ENCODE data around the gene HOXC5.

HOXC5 gene

DNA sequence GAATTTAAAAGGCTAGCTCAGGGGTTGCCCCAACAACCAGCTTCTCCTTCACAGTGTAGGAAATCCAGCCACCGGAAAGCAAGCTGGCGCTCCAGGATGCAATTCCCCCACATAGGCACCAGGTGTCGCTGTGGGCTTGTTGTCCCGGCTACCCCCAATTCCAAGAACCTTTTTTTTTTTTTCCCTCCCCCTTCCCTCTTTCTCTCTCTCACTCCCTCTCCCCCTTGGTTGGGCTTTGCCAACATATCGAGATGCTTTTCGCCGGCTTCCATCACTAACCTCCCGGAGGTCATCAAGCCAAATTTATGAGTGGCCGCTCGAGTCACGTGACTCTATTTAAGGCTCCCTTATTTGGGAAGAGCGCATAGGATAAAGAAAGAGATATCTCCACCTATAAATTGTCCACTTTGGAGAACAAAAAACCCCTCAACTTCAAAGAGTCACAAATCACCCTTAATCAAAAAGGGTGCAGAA is at the start of gene HOXC5:
Gene HOXC5 (plus strand): TSS at position 424 of the 474 bp plus-strand sequence. CDS start 73 bp downstream, outside the sequence.
- peak; percentile 14 for DNase-seq

- no peak for DNase-seq
These were observed 49.3 kb upstream of the HOXC5 start for GRCh38 chr12:53983568-53983949.

DNA sequence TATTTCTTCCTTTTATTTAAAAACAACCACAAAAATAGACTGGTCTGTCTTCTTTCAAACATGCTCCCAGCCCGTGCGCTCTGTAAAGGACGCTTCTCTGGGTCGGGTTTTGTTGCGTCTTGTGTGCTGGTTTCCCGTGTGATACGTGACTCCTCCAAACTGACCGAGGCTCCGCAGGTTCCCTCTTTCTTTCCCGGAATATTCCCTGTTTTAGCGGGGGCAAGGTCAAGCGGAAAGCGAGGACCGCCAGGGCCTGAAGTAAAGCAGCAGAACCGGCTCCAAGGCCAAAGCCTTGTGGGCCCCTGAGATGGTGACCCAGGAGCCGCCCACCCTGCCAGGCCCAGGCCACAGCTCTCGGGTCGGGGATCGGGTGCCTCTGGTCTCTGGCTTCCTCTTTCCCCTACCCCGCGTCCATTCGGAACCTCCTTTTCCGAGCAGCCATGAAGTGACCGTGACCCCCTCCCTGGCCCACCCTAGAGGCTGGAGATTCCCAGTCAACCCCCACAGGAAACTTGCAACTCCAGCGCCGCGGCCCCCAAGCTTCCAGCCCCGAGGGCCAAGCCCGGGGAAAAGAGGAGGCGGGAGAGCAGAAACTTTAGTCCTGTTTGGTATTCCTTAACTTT is 48.8 kb upstream of the HOXC5 start:
- DNase-seq: no peak

- no peak for DNase-seq
These were observed 47.8 kb upstream of the HOXC5 start, which contains the start of gene HOXC10 for GRCh38 chr12:53984901-53985691. HOXC10 (plus strand) TSS chr12:53985146; CDS start chr12:53985260, 114 bp downstream.

DNA sequence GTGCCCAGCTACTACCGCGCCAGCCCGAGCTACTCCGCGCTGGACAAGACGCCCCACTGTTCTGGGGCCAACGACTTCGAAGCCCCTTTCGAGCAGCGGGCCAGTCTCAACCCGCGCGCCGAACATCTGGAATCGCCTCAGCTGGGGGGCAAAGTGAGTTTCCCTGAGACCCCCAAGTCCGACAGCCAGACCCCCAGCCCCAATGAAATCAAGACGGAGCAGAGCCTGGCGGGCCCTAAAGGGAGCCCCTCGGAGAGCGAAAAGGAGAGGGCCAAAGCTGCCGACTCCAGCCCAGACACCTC is 47.2 kb upstream of the HOXC5 start:
- DNase-seq: no peak

DNA sequence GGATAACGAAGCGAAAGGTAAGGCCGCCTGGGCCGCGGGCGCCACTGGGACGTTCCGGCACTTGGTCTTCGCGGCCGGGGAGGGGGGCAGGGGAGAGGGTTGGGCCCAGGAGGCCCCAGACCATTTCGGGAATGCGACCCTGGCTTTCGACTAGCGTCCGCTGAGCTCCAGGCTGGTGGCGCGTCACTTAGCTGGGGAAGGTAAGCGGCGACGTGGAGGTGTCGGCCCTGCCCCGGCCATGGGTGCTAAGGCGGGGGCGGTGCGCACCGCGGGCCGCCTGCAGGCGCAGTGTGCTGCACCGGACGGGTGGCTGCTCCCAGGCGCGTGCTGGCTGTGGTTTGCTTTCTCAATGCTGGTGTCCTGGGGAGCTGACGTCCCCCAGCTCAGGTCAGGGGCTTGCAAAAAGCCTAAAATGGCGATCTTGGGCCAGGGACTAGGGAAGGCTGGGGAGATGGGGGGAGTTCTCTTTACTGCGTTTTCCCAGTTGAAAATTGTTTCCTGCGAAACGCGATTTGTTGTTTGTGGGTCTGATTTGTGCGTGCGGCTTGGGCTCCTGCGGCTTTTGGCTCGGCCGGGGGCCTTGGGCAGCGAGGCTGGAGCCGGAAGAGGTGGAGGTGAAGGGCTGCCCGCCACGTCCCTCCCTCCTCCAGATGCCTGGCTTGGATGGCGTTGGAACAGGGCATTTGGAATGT is 46.7 kb upstream of the HOXC5 start:
- no peak for DNase-seq

DNA sequence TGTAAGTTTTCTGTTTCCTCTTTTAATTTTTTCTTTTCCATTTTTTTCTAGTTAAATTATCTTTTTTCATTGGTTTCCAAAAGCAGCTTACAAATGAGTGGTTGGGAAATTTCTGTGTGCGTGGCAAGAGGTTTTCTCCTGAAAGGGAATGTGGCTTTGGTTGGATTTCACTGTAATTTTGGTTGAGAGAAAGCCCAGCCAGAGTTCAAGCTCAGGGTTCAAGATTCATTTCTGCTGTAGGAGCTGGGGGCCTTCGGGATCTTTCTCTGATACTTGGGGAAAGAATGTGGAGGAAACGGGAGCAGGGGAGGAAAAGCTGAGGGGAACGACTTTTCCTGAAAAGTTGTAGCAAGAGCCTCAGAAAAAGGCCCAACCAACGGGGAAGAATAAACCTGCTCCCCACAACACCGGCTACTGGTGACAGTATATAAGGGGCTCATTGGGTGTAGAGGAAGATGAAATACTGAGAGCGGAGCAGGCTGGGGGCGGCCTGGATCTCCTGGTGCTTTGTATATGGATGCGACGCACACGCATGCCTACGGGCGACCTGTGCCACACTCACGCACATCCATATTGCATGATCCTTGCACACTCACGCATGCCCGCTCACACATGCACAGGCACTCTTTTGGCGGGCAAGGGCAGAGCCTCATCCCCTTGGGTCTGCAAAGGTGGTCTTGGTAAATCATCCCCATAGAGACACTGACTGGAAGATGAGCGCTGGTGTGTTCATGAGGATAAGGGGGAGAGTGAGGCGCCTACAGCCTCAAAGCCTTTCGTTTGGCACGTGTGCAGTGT is 46.0 kb upstream of the HOXC5 start:
- no peak for DNase-seq

DNA sequence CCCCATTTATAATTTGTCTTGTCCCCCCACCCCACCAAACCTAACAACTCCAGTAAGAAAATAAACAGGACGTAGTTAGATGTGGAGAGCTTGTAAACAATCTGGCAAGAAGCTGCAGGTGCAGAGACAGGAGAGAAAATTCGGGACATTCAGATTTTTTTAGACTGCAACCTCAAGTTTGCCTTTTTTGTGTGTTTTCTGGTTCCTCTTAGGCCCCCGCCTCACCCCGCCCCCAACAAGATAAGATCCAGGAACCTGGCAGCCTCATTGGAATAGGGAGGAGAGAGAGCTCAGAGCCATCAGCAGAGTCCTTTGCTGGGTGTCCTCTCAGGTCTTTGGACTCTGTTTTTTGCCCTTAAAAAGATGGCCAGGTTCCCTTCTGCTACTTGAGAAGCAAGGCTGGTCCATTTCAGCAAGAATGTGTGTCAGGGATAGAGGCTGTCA is 45.0 kb upstream of the HOXC5 start:
- no peak for DNase-seq

- DNase-seq: no peak
These were observed 44.2 kb upstream of the HOXC5 start for GRCh38 chr12:53988541-53989226.

GRCh38 chr12:53989227-53990113 is 43.4 kb upstream of the HOXC5 start:
- no peak for DNase-seq

GRCh38 chr12:53990311-53991076 is 42.4 kb upstream of the HOXC5 start:
- DNase-seq: no peak

DNA sequence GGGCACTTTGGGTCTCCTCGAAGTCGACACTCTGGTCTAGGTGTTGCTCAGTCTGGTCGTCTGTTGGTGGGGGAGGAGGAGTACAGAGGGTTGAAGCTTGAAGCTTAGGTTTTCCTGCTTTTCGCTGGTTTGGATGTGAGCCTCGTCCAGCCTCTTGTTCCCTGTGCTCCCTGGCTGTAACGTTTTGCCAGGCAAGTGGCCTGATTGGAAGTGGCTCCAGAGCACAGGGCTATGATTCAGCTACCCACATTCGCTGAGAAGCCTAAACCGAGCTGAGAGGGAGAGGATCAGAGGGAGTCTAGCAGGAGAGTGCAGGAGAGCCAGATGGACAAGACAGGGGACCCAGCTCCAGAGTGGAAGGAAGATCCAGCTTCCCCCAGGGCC is 41.8 kb upstream of the HOXC5 start:
- DNase-seq: no peak

DNA sequence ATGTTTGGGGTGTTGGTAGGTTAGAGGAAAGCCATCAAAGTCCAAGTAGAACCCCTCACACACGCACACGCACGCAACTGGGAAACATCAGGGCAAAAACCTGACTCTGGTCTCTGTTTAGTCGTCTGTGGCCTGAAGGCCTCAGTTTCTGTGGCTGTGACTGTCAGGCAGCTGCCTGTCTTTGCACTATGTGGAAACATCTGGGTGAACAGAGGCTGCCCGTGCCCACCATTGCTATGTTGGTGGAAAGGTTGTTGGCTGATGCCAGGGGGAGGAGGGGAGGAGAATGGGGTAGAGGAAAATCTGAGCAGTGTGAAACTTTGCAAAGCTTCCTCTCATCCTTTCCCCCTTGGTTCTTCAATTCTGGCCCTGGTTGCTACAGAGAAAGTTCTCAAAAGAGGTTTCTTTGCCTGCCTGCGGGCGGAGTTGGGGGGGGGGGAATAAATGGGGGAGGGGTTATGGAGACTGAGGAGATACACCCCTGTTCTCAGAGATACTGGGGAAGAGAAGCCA is 40.4 kb upstream of the HOXC5 start:
- DNase-seq: no peak

GRCh38 chr12:53993162-53994008 is 39.5 kb upstream of the HOXC5 start:
- DNase-seq: no peak

DNA sequence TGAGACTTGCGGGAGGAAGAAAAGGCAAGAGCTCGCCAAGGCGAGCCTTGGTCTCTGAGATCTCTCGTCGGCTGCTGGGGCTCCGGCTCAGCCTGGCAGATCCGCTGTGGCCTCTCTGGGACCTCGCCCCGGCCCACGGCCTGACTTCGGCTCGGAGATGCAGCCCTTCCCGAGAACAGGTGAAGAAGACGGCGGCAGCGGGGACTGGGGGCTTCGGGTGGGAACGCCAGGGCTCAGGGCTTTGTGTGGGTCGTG is 38.9 kb upstream of the HOXC5 start:
- no peak for DNase-seq

DNA sequence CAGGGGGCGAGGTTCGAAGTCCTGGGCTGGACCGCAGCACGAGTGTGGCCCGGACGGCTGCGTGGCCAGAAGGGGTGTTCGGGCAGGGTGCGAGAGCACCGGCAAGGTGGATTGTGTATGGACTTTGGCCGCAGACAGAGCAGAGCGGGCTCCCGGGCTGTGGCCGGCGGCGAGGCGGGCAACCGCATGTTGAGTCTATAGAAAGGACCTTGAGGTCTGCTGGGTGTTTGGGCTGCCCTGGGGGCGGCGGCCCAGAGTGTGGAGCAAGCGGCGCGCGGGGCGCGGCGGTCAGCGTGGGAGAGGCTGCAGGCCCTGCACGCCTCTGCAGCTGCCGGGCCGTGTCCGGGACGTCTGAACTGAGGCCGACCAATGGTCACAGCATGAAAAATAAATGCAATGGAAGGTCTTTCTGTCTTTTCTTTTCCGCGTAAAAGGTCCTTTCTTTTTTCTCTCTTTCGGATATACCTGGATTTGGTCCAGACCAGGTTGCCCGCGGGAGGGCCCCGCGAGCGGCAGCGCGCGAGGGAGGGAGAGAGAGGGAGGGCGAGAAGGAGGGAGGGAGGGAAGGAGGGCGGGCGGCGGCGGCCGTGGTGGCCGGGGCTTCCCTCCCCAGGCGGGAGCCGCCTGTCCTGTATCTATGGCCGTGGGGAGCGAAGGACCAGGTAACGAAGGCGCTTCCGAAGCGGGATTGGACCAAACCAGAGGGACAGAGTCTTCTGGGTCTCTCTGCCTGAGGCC is 38.4 kb upstream of the HOXC5 start:
- no peak for DNase-seq

DNA sequence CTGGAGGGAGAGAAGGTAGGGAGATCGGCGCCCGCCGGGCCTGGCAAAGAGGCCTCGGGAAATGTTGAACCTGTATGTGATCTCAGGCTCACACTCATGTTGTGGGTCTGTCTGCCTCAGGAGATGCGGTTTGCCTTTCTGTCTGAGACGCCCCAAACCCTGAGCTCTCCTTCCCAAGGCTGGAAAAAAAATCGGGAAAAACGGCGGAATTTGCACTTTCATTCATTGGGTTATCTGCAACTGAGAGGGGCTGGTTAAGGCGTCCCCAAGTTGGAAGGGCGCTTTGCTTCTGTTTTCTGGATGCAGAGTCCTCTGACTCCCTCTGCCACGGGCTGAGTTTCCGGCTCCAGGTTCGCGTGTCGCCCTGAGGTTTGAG is 37.9 kb upstream of the HOXC5 start:
- DNase-seq: no peak

- DNase-seq: no peak
These were observed 37.2 kb upstream of the HOXC5 start for GRCh38 chr12:53995378-53996239.

Measured in KG1 (cell line).